PC-9 (cell line): ENCODE data around the gene TGFB1I1.

Source experiments
- EZH2 ChIP-seq: fragments of 200-600 bp; sonication (generic); IDR thresholded peaks from 2 replicates; pipeline ENCODE4 v1.8.0; 2017; ENCODE audit warnings: antibody characterized with exemption, low read depth
- TF ChIP-seq, protein P1 (sequence below): fragments of 200-600 bp; sonication (generic); conservative IDR thresholded peaks from 2 replicates; pipeline ENCODE4 v1.6.1; 2017; ENCODE audit warnings: mixed run types, antibody characterized with exemption, mild to moderate bottlenecking, moderate library complexity

- TF ChIP-seq, protein P1, sequence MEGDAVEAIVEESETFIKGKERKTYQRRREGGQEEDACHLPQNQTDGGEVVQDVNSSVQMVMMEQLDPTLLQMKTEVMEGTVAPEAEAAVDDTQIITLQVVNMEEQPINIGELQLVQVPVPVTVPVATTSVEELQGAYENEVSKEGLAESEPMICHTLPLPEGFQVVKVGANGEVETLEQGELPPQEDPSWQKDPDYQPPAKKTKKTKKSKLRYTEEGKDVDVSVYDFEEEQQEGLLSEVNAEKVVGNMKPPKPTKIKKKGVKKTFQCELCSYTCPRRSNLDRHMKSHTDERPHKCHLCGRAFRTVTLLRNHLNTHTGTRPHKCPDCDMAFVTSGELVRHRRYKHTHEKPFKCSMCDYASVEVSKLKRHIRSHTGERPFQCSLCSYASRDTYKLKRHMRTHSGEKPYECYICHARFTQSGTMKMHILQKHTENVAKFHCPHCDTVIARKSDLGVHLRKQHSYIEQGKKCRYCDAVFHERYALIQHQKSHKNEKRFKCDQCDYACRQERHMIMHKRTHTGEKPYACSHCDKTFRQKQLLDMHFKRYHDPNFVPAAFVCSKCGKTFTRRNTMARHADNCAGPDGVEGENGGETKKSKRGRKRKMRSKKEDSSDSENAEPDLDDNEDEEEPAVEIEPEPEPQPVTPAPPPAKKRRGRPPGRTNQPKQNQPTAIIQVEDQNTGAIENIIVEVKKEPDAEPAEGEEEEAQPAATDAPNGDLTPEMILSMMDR, result no peak
- no peak for TF ChIP-seq EZH2
Measured at GRCh38 chr16:31522071-31522470, 50.1 kb downstream of the TGFB1I1 start.
